ENCODE data around the gene VCAN.

DNA sequence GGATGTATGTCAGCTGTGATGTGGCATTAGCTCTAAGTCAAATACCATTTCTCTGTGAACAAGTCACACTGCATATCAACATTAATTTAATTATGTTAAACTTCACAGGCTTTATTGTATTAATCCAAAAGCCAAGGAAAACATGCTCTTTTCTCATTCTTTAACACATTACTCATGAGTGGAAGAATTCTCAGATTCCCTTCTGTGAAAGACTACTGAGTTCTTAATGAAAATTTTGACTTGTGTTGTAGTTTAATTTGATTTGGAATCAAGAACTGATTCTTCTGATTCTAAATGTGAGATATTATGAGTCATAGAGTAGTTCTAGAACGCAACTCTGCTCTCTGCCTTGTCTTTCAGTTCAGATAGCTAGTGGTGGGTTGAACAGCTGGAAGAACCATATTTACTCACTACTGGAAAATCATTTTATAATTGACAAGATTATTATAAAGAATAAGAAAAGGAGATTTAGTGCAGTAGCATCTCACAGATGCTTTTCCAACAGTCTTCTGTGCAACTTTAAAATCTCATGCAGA is 90.6 kb downstream of the VCAN start:
- TF ChIP-seq, protein P1, sequence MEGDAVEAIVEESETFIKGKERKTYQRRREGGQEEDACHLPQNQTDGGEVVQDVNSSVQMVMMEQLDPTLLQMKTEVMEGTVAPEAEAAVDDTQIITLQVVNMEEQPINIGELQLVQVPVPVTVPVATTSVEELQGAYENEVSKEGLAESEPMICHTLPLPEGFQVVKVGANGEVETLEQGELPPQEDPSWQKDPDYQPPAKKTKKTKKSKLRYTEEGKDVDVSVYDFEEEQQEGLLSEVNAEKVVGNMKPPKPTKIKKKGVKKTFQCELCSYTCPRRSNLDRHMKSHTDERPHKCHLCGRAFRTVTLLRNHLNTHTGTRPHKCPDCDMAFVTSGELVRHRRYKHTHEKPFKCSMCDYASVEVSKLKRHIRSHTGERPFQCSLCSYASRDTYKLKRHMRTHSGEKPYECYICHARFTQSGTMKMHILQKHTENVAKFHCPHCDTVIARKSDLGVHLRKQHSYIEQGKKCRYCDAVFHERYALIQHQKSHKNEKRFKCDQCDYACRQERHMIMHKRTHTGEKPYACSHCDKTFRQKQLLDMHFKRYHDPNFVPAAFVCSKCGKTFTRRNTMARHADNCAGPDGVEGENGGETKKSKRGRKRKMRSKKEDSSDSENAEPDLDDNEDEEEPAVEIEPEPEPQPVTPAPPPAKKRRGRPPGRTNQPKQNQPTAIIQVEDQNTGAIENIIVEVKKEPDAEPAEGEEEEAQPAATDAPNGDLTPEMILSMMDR (IDR thresholded peaks at IDR 0.05; ENCODE audit: low read depth, low read length, poor library complexity, severe bottlenecking): no peak
- TF ChIP-seq EZH2phosphoT487 (IDR thresholded peaks at IDR 0.05; ENCODE audit: borderline replicate concordance, low read length): no peak
